GM12878 (cell line): ENCODE data around the gene BNIP5. TPM values are rescaled to one million over a fixed set of nuclear protein-coding genes. Genes with fewer than 3 reads are reported as not detected.

Experiments used
- ATAC-seq: fragments of 200-7000 bp; cut with Tn5 transposase; 3 replicates; pipeline ENCODE4 v1.9.1; 2020; ENCODE audit warnings: mild to moderate bottlenecking, moderate library complexity
- BruUV-seq: library from RNA; stranded (reverse); fragments of 400-500 nt; replicated peaks from 2 replicates; lab custom pipeline; 2021; lab: Mats Ljungman, UMichigan
- CTCF ChIA-PET: fragments of 300-600 bp; sonication (Branson Sonifier 250); formaldehyde crosslinking; extraction: SDS; loops from one replicate; lab custom pipeline; 2021; ENCODE audit warnings: inconsistent platforms; lab: Yijun Ruan, JAX
- POLR2A ChIA-PET: fragments of 350-600 bp; formaldehyde crosslinking; extraction: SDS; loops from one replicate; lab custom pipeline; 2021; ENCODE audit warnings: inconsistent platforms; lab: Charles Lee
- RAD21 ChIA-PET: fragments of 300-600 bp; sonication (Branson Sonifier 250); formaldehyde crosslinking; loops from one replicate; lab custom pipeline; 2023; ENCODE audit warnings: antibody characterized with exemption; ENCODE audit not compliant: unreplicated experiment; lab: Charles Lee
- SMC1A ChIA-PET: fragments of 300-600 bp; sonication (Branson Sonifier 250); formaldehyde crosslinking; loops from one replicate; lab custom pipeline; 2023; ENCODE audit not compliant: unreplicated experiment, uncharacterized antibody; lab: Charles Lee
- DNase-seq: peaks from one replicate; pipeline ENCODE4 v3.0.0-alpha.2; 2011; ENCODE audit warnings: low read depth, low spot score
- FAIRE-seq: peaks from 3 replicates; lab custom pipeline; 2011; peaks lifted over from hg19 to GRCh38; lab: Jason Lieb, UNC
- H2AFZ ChIP-seq: 2 replicates; pipeline ENCODE4 v1.6.0; 2011; ENCODE audit warnings: low read depth, low read length, control low read depth; ENCODE audit not compliant: control insufficient read depth
- H3K27ac ChIP-seq: 2 replicates; pipeline ENCODE4 v1.5.1; 2011; ENCODE audit warnings: control low read depth; ENCODE audit not compliant: control insufficient read depth, insufficient read depth
- H3K27me3 ChIP-seq, 2 experiments: replicated peaks in 1 of 2; 2 replicates each; pipeline versions ENCODE4 v1.6.0 to v1.6.1; 2011; ENCODE audit warnings: low read length in 1 of 2; ENCODE audit not compliant: control insufficient read depth in 2 of 2, insufficient read depth in 2 of 2
- H3K36me3 ChIP-seq, 2 experiments: 2 replicates each; pipeline ENCODE4 v1.5.1; 2011; ENCODE audit warnings: low read length in 1 of 2; ENCODE audit not compliant: control insufficient read depth in 2 of 2, insufficient read depth in 2 of 2
- H3K4me1 ChIP-seq: 2 replicates; pipeline ENCODE4 v1.6.1; 2011; ENCODE audit warnings: mild to moderate bottlenecking, low read length, moderate library complexity, mixed read lengths; ENCODE audit not compliant: control insufficient read depth, insufficient read depth
- H3K4me2 ChIP-seq: 2 replicates; pipeline ENCODE4 v1.6.0; 2011; ENCODE audit warnings: control low read depth; ENCODE audit not compliant: control insufficient read depth, insufficient read depth
- H3K4me3 ChIP-seq: fragments of 200-600 bp; sonication (generic); 2 replicates; pipeline ENCODE4 v1.5.1; 2016
- H3K79me2 ChIP-seq: 2 replicates; pipeline ENCODE4 v1.6.0; 2011; ENCODE audit warnings: low read length; ENCODE audit not compliant: control insufficient read depth, insufficient read depth
- H3K9ac ChIP-seq: 2 replicates; pipeline ENCODE4 v1.8.0; 2011; ENCODE audit warnings: low read length, control low read depth, mixed read lengths; ENCODE audit not compliant: control insufficient read depth, insufficient read depth
- H3K9me3 ChIP-seq: replicated peaks from 3 replicates; pipeline ENCODE4 v1.5.1; 2011; ENCODE audit warnings: mild to moderate bottlenecking, low read length; ENCODE audit not compliant: control insufficient read depth, insufficient read depth
- H4K20me1 ChIP-seq: 2 replicates; pipeline ENCODE4 v1.6.0; 2011; ENCODE audit not compliant: control insufficient read depth, insufficient read depth
- PAX5 ChIP-seq: IDR thresholded peaks from 2 replicates; pipeline ENCODE4 v1.6.1; 2011; ENCODE audit warnings: low read depth, low read length, borderline replicate concordance
- TARDBP ChIP-seq: IDR thresholded peaks from 2 replicates; pipeline ENCODE4 v1.6.1; 2016; ENCODE audit warnings: borderline replicate concordance
- TCF7 ChIP-seq: IDR thresholded peaks from 2 replicates; pipeline ENCODE4 v1.6.1; 2014; ENCODE audit warnings: antibody characterized with exemption, borderline replicate concordance
- WGBS: methylation state at CpG from one replicate; pipeline ENCODE4 v1.1.6; 2016; ENCODE audit warnings: low lambda C conversion rate; ENCODE audit not compliant: insufficient replicate concordance, insufficient coverage; ENCODE audit errors: missing lambda C conversion rate; 5-methylcytosine and 5-hydroxymethylcytosine counted together
- in situ Hi-C: fragments of 300-500 bp; cut with MboI; formaldehyde crosslinking; loops from 9 replicates; pipeline ENCODE4 v1.14.3; 2018; ENCODE audit warnings: mixed read lengths
- intact Hi-C: fragments of 100-400 bp; cut with micrococcal nuclease; formaldehyde crosslinking; loops from one replicate; pipeline ENCODE4 v1.14.2; 2022; ENCODE audit not compliant: unreplicated experiment
- polyA plus RNA-seq, 11 experiments: library from polyadenylated mRNA; depleted of rRNA in 4 of 11; unstranded in 6 of 11; stranded (reverse) in 5 of 11; fragments of >200 nt; fragmentation: Nextera tagmentation in 4 of 11; fragmentation: Illumina TruSeq in 1 of 11; extraction: Ambion mirVana in 4 of 11; extraction: Trizol in 1 of 11; gene quantifications; 1 replicate in 1 of 11; 2 replicates in 10 of 11; pipeline versions ENCODE4 v1.2.1 to v1.2.3, GENCODE V29; 2011 to 2016; ENCODE audit warnings: inconsistent platforms in 2 of 11, missing spikeins in 2 of 11, low read depth in 1 of 11
- total RNA-seq, 4 experiments: library from RNA; depleted of rRNA in 3 of 4; stranded (reverse); fragments of >200 nt in 3 of 4; fragmentation: Illumina TruSeq in 1 of 4; extraction: Trizol in 1 of 4; gene quantifications; 2 replicates each; pipeline versions ENCODE4 v1.2.1 to v1.2.3, GENCODE V29; 2013 to 2021
- TF ChIP-seq, protein P1 (sequence below): fragments of 450-650 bp; conservative IDR thresholded peaks from 2 replicates; pipeline ENCODE4 v1.6.1; 2017; ENCODE audit warnings: mild to moderate bottlenecking, moderate library complexity
- TF ChIP-seq, protein P2 (sequence below): IDR thresholded peaks from 2 replicates; pipeline ENCODE4 v1.6.1; 2011; ENCODE audit warnings: low read depth, mild to moderate bottlenecking, low read length, moderate library complexity, borderline replicate concordance; ENCODE audit errors: extremely low read depth
- TF ChIP-seq, protein P3 (sequence below): fragments of 450-650 bp; IDR thresholded peaks from 2 replicates; pipeline ENCODE4 v1.6.1; 2017; ENCODE audit warnings: mild to moderate bottlenecking, moderate library complexity
- TF ChIP-seq, protein P4 (sequence below): IDR thresholded peaks from 2 replicates; pipeline ENCODE4 v1.6.1; 2012; ENCODE audit warnings: low read length, inconsistent platforms

Gene BNIP5
- total and polyA plus RNA-seq, 10 of the 15 experiments (the other 5 are each of a cell fraction or from before 2014, with no cell fraction given): 0.02 to 0.68 (median 0.05) TPM; not detected in 2

DNA sequence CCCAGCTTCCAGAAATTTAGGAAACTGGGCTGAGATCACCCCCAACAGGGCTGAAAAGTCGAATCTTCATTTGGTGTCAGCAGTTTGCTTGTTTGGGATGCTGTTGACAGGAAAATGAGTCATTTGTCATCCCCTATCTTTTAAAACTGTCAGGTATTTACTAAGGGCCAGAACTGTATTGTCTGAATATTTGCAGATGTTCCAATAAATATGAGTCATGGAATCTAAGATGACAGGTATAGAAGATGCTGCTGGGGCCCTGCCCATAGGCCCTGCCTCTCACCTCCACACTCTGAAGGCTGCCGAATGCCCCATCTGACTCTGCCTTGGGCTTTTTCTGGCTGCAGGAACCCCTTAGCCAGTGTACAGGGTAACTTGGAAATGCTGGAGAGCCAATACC, 46.9 kb upstream of the BNIP5 start:
- RAD21 ChIA-PET: interaction anchor here (1.3 kb wide), 1 partner anchor 25 kb away, joined by 5 read pairs; no protein-coding TSS in a partner anchor
- H3K79me2 ChIP-seq: peaks cover 2% of the 10 kb centered on the region; the same call in 1 of the 2 replicates
- DNase-seq (no peak), ATAC-seq (no peak), FAIRE-seq (no peak)
- peaks cover 3 to 4% of the 10 kb centered on the region in 2 experiments; a peak in 2 of 4 replicates for H3K27me3 ChIP-seq
- in situ Hi-C loops: no loop called here
- POLR2A ChIA-PET: interaction anchor here (0.5 to 0.6 kb wide), 2 partner anchors 78 to 226 kb away, joined by 5 to 6 read pairs; no protein-coding TSS in a partner anchor
- H4K20me1 ChIP-seq: no peaks in the 10 kb centered on the region
- peak overlapping the region; percentile 5; the same call in 1 of the 2 replicates for H3K27ac ChIP-seq
- 0% methylated on average over 2 of the region's 2 CpGs for WGBS
- CTCF ChIA-PET: interaction anchor here (1.3 to 2.5 kb wide), 2 partner anchors 27 to 81 kb away, joined by 6 read pairs; no protein-coding TSS in a partner anchor
- H3K4me3 ChIP-seq: no peak overlapping the region
- SMC1A ChIA-PET: no interaction called here
- BruUV-seq: no TSS peak
- peak overlapping the region; percentile 47; the same call in 1 of the 2 replicates for H3K4me2 ChIP-seq
- TF ChIP-seq, protein P1, sequence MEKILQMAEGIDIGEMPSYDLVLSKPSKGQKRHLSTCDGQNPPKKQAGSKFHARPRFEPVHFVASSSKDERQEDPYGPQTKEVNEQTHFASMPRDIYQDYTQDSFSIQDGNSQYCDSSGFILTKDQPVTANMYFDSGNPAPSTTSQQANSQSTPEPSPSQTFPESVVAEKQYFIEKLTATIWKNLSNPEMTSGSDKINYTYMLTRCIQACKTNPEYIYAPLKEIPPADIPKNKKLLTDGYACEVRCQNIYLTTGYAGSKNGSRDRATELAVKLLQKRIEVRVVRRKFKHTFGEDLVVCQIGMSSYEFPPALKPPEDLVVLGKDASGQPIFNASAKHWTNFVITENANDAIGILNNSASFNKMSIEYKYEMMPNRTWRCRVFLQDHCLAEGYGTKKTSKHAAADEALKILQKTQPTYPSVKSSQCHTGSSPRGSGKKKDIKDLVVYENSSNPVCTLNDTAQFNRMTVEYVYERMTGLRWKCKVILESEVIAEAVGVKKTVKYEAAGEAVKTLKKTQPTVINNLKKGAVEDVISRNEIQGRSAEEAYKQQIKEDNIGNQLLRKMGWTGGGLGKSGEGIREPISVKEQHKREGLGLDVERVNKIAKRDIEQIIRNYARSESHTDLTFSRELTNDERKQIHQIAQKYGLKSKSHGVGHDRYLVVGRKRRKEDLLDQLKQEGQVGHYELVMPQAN: no peak
- TF ChIP-seq, protein P2, sequence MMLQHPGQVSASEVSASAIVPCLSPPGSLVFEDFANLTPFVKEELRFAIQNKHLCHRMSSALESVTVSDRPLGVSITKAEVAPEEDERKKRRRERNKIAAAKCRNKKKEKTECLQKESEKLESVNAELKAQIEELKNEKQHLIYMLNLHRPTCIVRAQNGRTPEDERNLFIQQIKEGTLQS: no peak
- TF ChIP-seq, protein P3, sequence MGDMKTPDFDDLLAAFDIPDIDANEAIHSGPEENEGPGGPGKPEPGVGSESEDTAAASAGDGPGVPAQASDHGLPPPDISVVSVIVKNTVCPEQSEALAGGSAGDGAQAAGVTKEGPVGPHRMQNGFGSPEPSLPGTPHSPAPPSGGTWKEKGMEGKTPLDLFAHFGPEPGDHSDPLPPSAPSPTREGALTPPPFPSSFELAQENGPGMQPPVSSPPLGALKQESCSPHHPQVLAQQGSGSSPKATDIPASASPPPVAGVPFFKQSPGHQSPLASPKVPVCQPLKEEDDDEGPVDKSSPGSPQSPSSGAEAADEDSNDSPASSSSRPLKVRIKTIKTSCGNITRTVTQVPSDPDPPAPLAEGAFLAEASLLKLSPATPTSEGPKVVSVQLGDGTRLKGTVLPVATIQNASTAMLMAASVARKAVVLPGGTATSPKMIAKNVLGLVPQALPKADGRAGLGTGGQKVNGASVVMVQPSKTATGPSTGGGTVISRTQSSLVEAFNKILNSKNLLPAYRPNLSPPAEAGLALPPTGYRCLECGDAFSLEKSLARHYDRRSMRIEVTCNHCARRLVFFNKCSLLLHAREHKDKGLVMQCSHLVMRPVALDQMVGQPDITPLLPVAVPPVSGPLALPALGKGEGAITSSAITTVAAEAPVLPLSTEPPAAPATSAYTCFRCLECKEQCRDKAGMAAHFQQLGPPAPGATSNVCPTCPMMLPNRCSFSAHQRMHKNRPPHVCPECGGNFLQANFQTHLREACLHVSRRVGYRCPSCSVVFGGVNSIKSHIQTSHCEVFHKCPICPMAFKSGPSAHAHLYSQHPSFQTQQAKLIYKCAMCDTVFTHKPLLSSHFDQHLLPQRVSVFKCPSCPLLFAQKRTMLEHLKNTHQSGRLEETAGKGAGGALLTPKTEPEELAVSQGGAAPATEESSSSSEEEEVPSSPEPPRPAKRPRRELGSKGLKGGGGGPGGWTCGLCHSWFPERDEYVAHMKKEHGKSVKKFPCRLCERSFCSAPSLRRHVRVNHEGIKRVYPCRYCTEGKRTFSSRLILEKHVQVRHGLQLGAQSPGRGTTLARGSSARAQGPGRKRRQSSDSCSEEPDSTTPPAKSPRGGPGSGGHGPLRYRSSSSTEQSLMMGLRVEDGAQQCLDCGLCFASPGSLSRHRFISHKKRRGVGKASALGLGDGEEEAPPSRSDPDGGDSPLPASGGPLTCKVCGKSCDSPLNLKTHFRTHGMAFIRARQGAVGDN: no peak
- TF ChIP-seq PAX5 (no peak), TCF7 (no peak), TARDBP (no peak)
- TF ChIP-seq, protein P4, sequence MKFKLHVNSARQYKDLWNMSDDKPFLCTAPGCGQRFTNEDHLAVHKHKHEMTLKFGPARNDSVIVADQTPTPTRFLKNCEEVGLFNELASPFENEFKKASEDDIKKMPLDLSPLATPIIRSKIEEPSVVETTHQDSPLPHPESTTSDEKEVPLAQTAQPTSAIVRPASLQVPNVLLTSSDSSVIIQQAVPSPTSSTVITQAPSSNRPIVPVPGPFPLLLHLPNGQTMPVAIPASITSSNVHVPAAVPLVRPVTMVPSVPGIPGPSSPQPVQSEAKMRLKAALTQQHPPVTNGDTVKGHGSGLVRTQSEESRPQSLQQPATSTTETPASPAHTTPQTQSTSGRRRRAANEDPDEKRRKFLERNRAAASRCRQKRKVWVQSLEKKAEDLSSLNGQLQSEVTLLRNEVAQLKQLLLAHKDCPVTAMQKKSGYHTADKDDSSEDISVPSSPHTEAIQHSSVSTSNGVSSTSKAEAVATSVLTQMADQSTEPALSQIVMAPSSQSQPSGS: no peak
- H3K4me1 ChIP-seq: peaks cover 63% of the 10 kb centered on the region
- intact Hi-C loops: no loop called here
- H3K9me3 ChIP-seq: no peaks in the 10 kb centered on the region
- H3K9ac ChIP-seq: no peak overlapping the region
- no peaks in the 10 kb centered on the region for H3K36me3 ChIP-seq
- no peak overlapping the region for H2AFZ ChIP-seq
